Endothelial cell of umbilical vein (primary cell): ENCODE measurements around the gene VPS51. TPM values are rescaled to one million over a fixed set of nuclear protein-coding genes. Genes with fewer than 3 reads are reported as not detected.

ENCODE experiments used
- BruUV-seq: library from RNA; stranded (reverse); fragments of 400-500 nt; replicated peaks from 2 replicates; lab custom pipeline; 2021; lab: Mats Ljungman, UMichigan
- CTCF ChIA-PET: fragments of 300-600, 350-600 bp; sonication (Branson Sonifier 250); formaldehyde crosslinking; loops from one replicate; lab custom pipeline; 2021; ENCODE audit warnings: antibody characterized with exemption, inconsistent platforms; lab: Charles Lee
- POLR2A ChIA-PET: fragments of 300-600, 350-600 bp; sonication (Branson Sonifier 250); formaldehyde crosslinking; loops from one replicate; lab custom pipeline; 2021; ENCODE audit warnings: antibody characterized with exemption, inconsistent platforms; lab: Charles Lee
- DNase-seq: peaks from one replicate; pipeline ENCODE4 v3.0.0-alpha.2; 2011; ENCODE audit warnings: low read depth, low spot score
- FAIRE-seq: peaks from 2 replicates; lab custom pipeline; 2011; peaks lifted over from hg19 to GRCh38; lab: Jason Lieb, UNC
- H2AFZ ChIP-seq: 2 replicates; pipeline ENCODE4 v1.6.0; 2012; ENCODE audit warnings: low read depth, low read length, control low read depth, inconsistent platforms
- H3K27ac ChIP-seq: 2 replicates; pipeline ENCODE4 v1.5.1; 2011; ENCODE audit warnings: low read depth, mild to moderate bottlenecking, control low read depth, low read length, moderate library complexity; ENCODE audit not compliant: insufficient read depth
- H3K27me3 ChIP-seq, 2 experiments: 2 replicates each; pipeline versions ENCODE4 v1.6.0 to v1.6.1; 2011; ENCODE audit warnings: low read length in 2 of 2, mixed read lengths in 1 of 2; ENCODE audit not compliant: control insufficient read depth in 2 of 2, insufficient read depth in 2 of 2
- H3K36me3 ChIP-seq, 2 experiments: 2 replicates in 1 of 2; 3 replicates in 1 of 2; pipeline ENCODE4 v1.5.1; 2011; ENCODE audit warnings: low read length in 2 of 2, mild to moderate bottlenecking in 1 of 2, moderate library complexity in 1 of 2; ENCODE audit not compliant: control insufficient read depth in 2 of 2, insufficient read depth in 2 of 2; ENCODE audit errors: extremely low read depth in 1 of 2
- H3K4me1 ChIP-seq: 3 replicates; pipeline ENCODE4 v1.5.1; 2011; ENCODE audit warnings: mild to moderate bottlenecking, low read length; ENCODE audit not compliant: control insufficient read depth, insufficient read depth; ENCODE audit errors: extremely low read depth
- H3K4me2 ChIP-seq: 2 replicates; pipeline ENCODE4 v1.6.1; 2011; ENCODE audit warnings: low read length, control low read depth, mixed read lengths; ENCODE audit not compliant: insufficient read depth
- H3K4me3 ChIP-seq, 3 experiments: fragments of 200-600 bp in 1 of 3; sonication (generic), shearing (Covaris generic) in 1 of 3; replicated peaks in 1 of 3; 2 replicates each; pipeline ENCODE4 v1.5.1; 2011 to 2016; ENCODE audit warnings: control low read depth in 3 of 3, low read length in 3 of 3, mild to moderate bottlenecking in 2 of 3, inconsistent platforms in 1 of 3, low read depth in 1 of 3, moderate library complexity in 1 of 3; ENCODE audit not compliant: insufficient read depth in 1 of 3
- H3K79me2 ChIP-seq: 2 replicates; pipeline ENCODE4 v1.6.0; 2012; ENCODE audit warnings: low read length, inconsistent platforms; ENCODE audit not compliant: control insufficient read depth, insufficient read depth
- H3K9ac ChIP-seq: replicated peaks from 2 replicates; pipeline ENCODE3; 2011; ENCODE audit warnings: low read length, control low read depth; ENCODE audit not compliant: insufficient read depth; ENCODE audit errors: extremely low read depth
- H3K9me1 ChIP-seq: replicated peaks from 3 replicates; pipeline ENCODE4 v1.6.0; 2011; ENCODE audit warnings: mild to moderate bottlenecking, low read length; ENCODE audit not compliant: control insufficient read depth, insufficient read depth; ENCODE audit errors: extremely low read depth
- H3K9me3 ChIP-seq: replicated peaks from 2 replicates; pipeline ENCODE4 v1.5.1; 2012; ENCODE audit warnings: low read length, inconsistent platforms; ENCODE audit not compliant: control insufficient read depth, insufficient read depth
- H4K20me1 ChIP-seq: replicated peaks from 2 replicates; pipeline ENCODE3; 2011; ENCODE audit warnings: mild to moderate bottlenecking, low read length; ENCODE audit not compliant: control insufficient read depth, insufficient read depth; ENCODE audit errors: extremely low read depth
- EZH2 ChIP-seq: IDR thresholded peaks from 2 replicates; pipeline ENCODE4 v1.6.1; 2012; ENCODE audit warnings: borderline replicate concordance, low read depth, mild to moderate bottlenecking, moderate library complexity, low read length, inconsistent platforms; ENCODE audit not compliant: severe bottlenecking
- FOS ChIP-seq: IDR thresholded peaks from 2 replicates; pipeline ENCODE4 v1.6.1; 2011; ENCODE audit warnings: mild to moderate bottlenecking, low read length, moderate library complexity, borderline replicate concordance; ENCODE audit not compliant: insufficient read depth
- GATA2 ChIP-seq: IDR thresholded peaks from 2 replicates; pipeline ENCODE4 v1.7.0; 2011; ENCODE audit warnings: low read depth, mild to moderate bottlenecking, moderate library complexity, mixed read lengths, low read length; ENCODE audit not compliant: insufficient read length, insufficient read depth
- JUN ChIP-seq: IDR thresholded peaks from 2 replicates; pipeline ENCODE4 v1.6.1; 2011; ENCODE audit warnings: borderline replicate concordance, low read depth; ENCODE audit not compliant: insufficient read length, insufficient read depth
- MYC ChIP-seq: IDR thresholded peaks from one replicate; pipeline ENCODE4 v1.6.1; 2011; ENCODE audit warnings: mild to moderate bottlenecking, low read depth, low read length
- POLR2A ChIP-seq: IDR thresholded peaks from 2 replicates; pipeline ENCODE4 v1.6.1; 2012; ENCODE audit warnings: low read depth, mild to moderate bottlenecking, control low read depth, low read length
- POLR2AphosphoS5 ChIP-seq: IDR thresholded peaks from 2 replicates; pipeline ENCODE4 v1.6.1; 2012; ENCODE audit warnings: low read depth, mild to moderate bottlenecking, control low read depth, low read length, moderate library complexity; ENCODE audit not compliant: insufficient read depth
- dilution Hi-C: fragments of 300-500 bp; cut with MboI; formaldehyde crosslinking; loops from one replicate; pipeline ENCODE4 v1.15.0; 2019; ENCODE audit warnings: low sequenced_read_pairs; ENCODE audit not compliant: extremely low pct_ligation_motif_present
- intact Hi-C: fragments of 100-400 bp; cut with micrococcal nuclease; formaldehyde crosslinking; loops from one replicate; pipeline ENCODE4 v1.10.0; 2022
- polyA plus RNA-seq, 4 experiments: library from polyadenylated mRNA; depleted of rRNA in 3 of 4; stranded (reverse) in 3 of 4; unstranded in 1 of 4; fragments of >200 nt; gene quantifications; 2 replicates each; pipeline versions ENCODE4 v1.2.1 to v1.2.3, GENCODE V29; 2011 to 2012; ENCODE audit warnings: missing spikeins in 1 of 4
- total RNA-seq: library from RNA; stranded (reverse); gene quantifications from 2 replicates; pipeline ENCODE4 v1.2.3, GENCODE V29; 2021
- TF ChIP-seq, protein P1 (sequence below): IDR thresholded peaks from 2 replicates; pipeline ENCODE4 v1.6.1; 2011; ENCODE audit not compliant: insufficient read depth, insufficient read length
- TF ChIP-seq, protein P2 (sequence below), 2 donors: IDR thresholded peaks; 1 replicate in 1 of 2; 2 replicates in 1 of 2; pipeline ENCODE4 v1.5.1; 2011; ENCODE audit warnings: low read length in 2 of 2, mild to moderate bottlenecking in 2 of 2, moderate library complexity in 2 of 2, control low read depth in 1 of 2, inconsistent platforms in 1 of 2, low read depth in 1 of 2; ENCODE audit not compliant: insufficient read depth in 1 of 2; ENCODE audit errors: extremely low read depth in 1 of 2

Gene VPS51
- total and polyA plus RNA-seq, 2 donors (not counting 3 experiments of a cell fraction or from before 2014, with no cell fraction given) = 108 to 146 TPM

GRCh38 chr11:65103476-65103875, 7.5 kb downstream of the VPS51 start:
- no peak for TF ChIP-seq POLR2AphosphoS5
- no peak for TF ChIP-seq GATA2
- no peak for TF ChIP-seq JUN
- TF ChIP-seq MYC = no peak
- TF ChIP-seq POLR2A = no peak
- TF ChIP-seq, protein P1, sequence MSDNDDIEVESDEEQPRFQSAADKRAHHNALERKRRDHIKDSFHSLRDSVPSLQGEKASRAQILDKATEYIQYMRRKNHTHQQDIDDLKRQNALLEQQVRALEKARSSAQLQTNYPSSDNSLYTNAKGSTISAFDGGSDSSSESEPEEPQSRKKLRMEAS = no peak
- TF ChIP-seq FOS = no peak
- TF ChIP-seq, protein P2, sequence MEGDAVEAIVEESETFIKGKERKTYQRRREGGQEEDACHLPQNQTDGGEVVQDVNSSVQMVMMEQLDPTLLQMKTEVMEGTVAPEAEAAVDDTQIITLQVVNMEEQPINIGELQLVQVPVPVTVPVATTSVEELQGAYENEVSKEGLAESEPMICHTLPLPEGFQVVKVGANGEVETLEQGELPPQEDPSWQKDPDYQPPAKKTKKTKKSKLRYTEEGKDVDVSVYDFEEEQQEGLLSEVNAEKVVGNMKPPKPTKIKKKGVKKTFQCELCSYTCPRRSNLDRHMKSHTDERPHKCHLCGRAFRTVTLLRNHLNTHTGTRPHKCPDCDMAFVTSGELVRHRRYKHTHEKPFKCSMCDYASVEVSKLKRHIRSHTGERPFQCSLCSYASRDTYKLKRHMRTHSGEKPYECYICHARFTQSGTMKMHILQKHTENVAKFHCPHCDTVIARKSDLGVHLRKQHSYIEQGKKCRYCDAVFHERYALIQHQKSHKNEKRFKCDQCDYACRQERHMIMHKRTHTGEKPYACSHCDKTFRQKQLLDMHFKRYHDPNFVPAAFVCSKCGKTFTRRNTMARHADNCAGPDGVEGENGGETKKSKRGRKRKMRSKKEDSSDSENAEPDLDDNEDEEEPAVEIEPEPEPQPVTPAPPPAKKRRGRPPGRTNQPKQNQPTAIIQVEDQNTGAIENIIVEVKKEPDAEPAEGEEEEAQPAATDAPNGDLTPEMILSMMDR (IDR thresholded peaks at IDR 0.05; ENCODE audit: extremely low read depth in 1 of 2, insufficient read depth in 1 of 2, low read depth in 1 of 2, low read length in 2 of 2) = no peak
- no peak for TF ChIP-seq EZH2
- dilution Hi-C loops = no loop called here
- POLR2A ChIA-PET = no interaction called here
- Histone ChIP-seq H3K9me3 (no peaks in the 10 kb centered on the region), H3K27me3 (no peaks in the 10 kb centered on the region), H3K27ac (no peak overlapping the region), H3K4me3 (no peak overlapping the region), H3K9ac (no peak overlapping the region), H3K79me2 (peaks cover 11% of the 10 kb centered on the region), H3K36me3 (peaks cover 0 to 6% of the 10 kb centered on the region in 2 experiments), H3K4me2 (no peak overlapping the region), H2AFZ (no peak overlapping the region), H4K20me1 (no peaks in the 10 kb centered on the region), H3K4me1 (peaks cover 4% of the 10 kb centered on the region), H3K9me1 (no peaks in the 10 kb centered on the region)
- FAIRE-seq (no peak), DNase-seq (no peak)
- BruUV-seq = no TSS peak
- CTCF ChIA-PET = interaction anchor here (3.5 kb wide), 1 partner anchor 8 kb away, joined by 22 read pairs; the partner anchor contains the start of gene TM7SF2
- intact Hi-C loops = no loop called here
